Measurements from ENCODE around the gene TSHR.

GRCh38 chr14:81062816-81063215 is 107.4 kb downstream of the TSHR start:
- TF ChIP-seq EP300 (IDR thresholded peaks at IDR 0.05) = no peak
- no peak for TF ChIP-seq CTCF (IDR thresholded peaks at IDR 0.05)
- TF ChIP-seq POLR2AphosphoS5 (IDR thresholded peaks at IDR 0.05) = no peak
- no peak for TF ChIP-seq POLR2A (IDR thresholded peaks at IDR 0.05)
